ENCODE measurements around the gene IGFBP4. TPM values are rescaled to one million over a fixed set of nuclear protein-coding genes. Genes with fewer than 3 reads are reported as not detected.

IGFBP4 gene
- total RNA-seq, 3 donors from 2014 or later (not counting 1 experiment from before 2014, with no cell fraction given): 2.1 to 8.1 (median 2.8) TPM

DNA sequence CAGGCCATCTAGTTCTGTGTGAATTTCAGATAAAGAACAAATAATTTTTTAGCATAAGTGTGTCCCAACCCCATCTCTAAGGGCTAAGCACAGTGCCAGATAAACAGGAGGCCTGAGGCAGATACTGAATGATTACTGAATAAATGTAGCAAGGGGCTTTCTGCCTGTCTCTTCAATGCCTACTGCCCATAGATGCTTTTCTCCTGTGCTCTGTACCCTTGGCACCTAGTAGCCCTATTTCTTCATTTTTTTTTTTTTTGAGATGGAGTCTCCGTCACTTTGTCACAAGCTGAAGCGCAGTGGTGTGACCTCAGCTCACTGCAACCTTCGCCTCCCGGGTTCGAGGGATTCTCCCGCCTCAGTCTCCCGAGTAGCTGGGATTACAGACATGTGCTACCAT, 25.3 kb downstream of the IGFBP4 start:
- Mint-ChIP-seq H3K27me3 (ENCODE audit: low read depth in 2 of 2) (peaks cover 0 to 8% of the 10 kb centered on the region in 2 donors), H3K9me3 (no peaks in the 10 kb centered on the region)
- TF ChIP-seq, protein P1, sequence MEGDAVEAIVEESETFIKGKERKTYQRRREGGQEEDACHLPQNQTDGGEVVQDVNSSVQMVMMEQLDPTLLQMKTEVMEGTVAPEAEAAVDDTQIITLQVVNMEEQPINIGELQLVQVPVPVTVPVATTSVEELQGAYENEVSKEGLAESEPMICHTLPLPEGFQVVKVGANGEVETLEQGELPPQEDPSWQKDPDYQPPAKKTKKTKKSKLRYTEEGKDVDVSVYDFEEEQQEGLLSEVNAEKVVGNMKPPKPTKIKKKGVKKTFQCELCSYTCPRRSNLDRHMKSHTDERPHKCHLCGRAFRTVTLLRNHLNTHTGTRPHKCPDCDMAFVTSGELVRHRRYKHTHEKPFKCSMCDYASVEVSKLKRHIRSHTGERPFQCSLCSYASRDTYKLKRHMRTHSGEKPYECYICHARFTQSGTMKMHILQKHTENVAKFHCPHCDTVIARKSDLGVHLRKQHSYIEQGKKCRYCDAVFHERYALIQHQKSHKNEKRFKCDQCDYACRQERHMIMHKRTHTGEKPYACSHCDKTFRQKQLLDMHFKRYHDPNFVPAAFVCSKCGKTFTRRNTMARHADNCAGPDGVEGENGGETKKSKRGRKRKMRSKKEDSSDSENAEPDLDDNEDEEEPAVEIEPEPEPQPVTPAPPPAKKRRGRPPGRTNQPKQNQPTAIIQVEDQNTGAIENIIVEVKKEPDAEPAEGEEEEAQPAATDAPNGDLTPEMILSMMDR (IDR thresholded peaks at IDR 0.05): no peak

DNA sequence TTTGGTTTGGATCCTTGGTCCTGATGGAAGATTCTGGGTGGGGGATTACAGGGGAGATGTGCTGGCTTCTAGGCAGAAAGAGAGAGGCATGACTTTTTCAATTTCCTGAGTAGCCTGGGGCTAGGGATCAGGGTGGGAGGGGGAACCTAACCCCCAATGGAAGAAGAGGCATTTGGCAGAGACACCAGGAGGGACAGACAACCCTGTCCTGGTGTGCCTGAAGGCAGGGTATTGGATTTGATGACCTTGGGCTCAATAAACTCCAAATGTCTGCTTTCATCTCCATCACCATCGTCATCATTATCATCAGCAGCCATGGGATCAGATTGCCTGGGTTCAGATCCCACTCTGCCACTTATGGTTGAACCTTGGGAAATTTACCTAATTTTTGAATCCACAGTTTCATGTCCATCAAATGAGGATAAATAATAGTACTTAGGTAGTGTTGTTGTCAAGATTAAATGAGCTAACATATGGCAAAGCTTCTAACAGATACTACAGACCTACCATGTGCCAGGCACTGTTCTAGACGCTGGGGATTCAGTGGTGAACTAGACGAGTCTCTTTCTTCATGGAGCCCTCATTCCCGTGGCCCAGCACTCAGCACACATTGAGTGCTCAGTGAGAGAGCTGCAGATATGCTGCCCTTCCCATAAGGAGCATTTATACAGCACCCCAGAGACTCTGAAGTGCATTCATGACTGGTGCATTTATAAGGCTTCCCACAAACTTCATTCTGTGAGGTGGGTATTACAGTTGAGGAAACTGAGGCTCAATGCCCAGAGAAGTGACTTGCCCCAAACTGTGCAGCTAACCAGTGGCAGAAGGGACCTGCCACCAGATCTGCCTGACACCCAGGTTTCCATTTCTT, 26.8 kb downstream of the IGFBP4 start:
- no peak overlapping the region for H3K27ac Mint-ChIP-seq
- no peak for ATAC-seq
- 89% methylated on average over 4 of the region's 4 CpGs for WGBS (ENCODE audit: insufficient coverage)

More for the DNA sequence above, 25.3 kb downstream of the IGFBP4 start:
- Mint-ChIP-seq H3K27ac (no peak overlapping the region), H3K4me3 (no peak overlapping the region), H3K4me1 (no peaks in the 10 kb centered on the region), H3K36me3 (no peaks in the 10 kb centered on the region)
- no peaks in the 10 kb centered on the region for H3K27me3 ChIP-seq (ENCODE audit: control insufficient read depth, insufficient read depth, low read length)
- H3K27ac ChIP-seq (ENCODE audit: low read length): no peak overlapping the region
- 95% methylated on average over 7 of the region's 7 CpGs for WGBS (ENCODE audit: insufficient coverage)
- ATAC-seq: no peak
- intact Hi-C loops (cut with micrococcal nuclease): no loop called here
- H3K4me1 ChIP-seq (ENCODE audit: control insufficient read depth, insufficient read depth, low read length): no peaks in the 10 kb centered on the region
- H3K9me3 ChIP-seq (ENCODE audit: control insufficient read depth, insufficient read depth, low read length): no peaks in the 10 kb centered on the region
- H3K36me3 ChIP-seq (ENCODE audit: control insufficient read depth, insufficient read depth, low read length): no peaks in the 10 kb centered on the region
- H3K4me3 ChIP-seq (ENCODE audit: low read length): no peak overlapping the region
- DNase-seq: no peak

DNA sequence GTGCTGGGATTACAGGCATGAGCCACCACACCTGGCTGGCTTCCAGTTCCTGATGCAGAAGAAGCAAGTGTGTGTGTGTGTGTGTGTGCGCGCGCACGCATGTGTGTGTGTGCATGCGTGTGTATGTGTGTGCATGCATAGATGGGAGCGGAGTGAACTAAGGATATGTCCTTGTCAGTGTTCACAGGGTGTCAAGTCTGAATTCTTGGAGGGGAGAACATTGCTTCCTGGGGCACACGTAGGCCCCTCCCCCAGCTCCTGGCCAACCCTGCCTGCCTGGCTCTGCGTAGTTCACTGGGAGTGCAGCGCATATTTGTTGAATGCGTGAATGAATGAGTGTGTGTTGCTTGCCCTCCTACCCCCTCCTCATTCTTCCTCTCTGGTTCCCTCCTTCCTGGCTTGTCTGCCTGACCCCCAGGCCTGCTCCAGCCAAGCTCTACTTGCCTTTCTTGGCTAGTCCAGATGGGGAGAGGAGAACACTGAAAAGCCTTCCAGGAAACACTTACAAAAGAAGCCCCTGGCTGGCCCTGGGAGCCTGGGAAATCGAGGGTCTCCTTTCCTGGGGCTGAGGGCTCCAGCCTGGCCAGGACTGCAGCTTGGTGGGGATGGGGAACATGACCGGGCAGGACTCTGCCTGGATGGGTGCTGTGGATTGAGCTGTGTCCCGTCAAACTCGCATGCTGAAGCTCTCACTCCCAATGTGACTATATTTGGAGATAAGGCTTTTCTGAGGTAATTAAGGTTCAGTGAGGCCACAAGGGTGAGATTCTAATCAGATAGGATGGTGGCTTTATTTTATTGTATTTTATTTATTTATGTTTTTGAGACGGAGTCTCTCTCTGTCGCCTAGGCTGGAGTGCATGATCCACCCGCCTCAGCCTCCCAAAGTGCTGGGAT, 27.9 kb downstream of the IGFBP4 start:
- no peak overlapping the region for H3K27ac Mint-ChIP-seq
- peaks cover 0 to 8% of the 10 kb centered on the region in 2 donors for H3K4me1 Mint-ChIP-seq
- intact Hi-C loops (cut with micrococcal nuclease): no loop called here

More for the DNA sequence above, 26.8 kb downstream of the IGFBP4 start:
- no peak overlapping the region for H3K4me3 Mint-ChIP-seq
- peaks cover 0 to 6% of the 10 kb centered on the region in 2 donors for H3K27me3 Mint-ChIP-seq (ENCODE audit: low read depth in 2 of 2)
- H3K4me1 Mint-ChIP-seq: peaks cover 0 to 5% of the 10 kb centered on the region in 2 donors
- no peaks in the 10 kb centered on the region for H3K4me1 ChIP-seq (ENCODE audit: control insufficient read depth, insufficient read depth, low read length)
- no peaks in the 10 kb centered on the region for H3K36me3 Mint-ChIP-seq
- no peaks in the 10 kb centered on the region for H3K36me3 ChIP-seq (ENCODE audit: control insufficient read depth, insufficient read depth, low read length)
- no peaks in the 10 kb centered on the region for H3K9me3 ChIP-seq (ENCODE audit: control insufficient read depth, insufficient read depth, low read length)
- H3K27me3 ChIP-seq (ENCODE audit: control insufficient read depth, insufficient read depth, low read length): no peaks in the 10 kb centered on the region
- no peak for DNase-seq
- intact Hi-C loops (cut with micrococcal nuclease): no loop called here
- H3K4me3 ChIP-seq (ENCODE audit: low read length): no peak overlapping the region
- H3K9me3 Mint-ChIP-seq: no peaks in the 10 kb centered on the region
- H3K27ac ChIP-seq (ENCODE audit: low read length): no peak overlapping the region
- TF ChIP-seq, protein P1 (IDR thresholded peaks at IDR 0.05): no peak

More for the DNA sequence above, 27.9 kb downstream of the IGFBP4 start:
- Histone ChIP-seq H3K4me3 (ENCODE audit: low read length) (no peak overlapping the region), H3K4me1 (ENCODE audit: control insufficient read depth, insufficient read depth, low read length) (peaks cover 6% of the 10 kb centered on the region), H3K9me3 (ENCODE audit: control insufficient read depth, insufficient read depth, low read length) (no peaks in the 10 kb centered on the region), H3K27me3 (ENCODE audit: control insufficient read depth, insufficient read depth, low read length) (no peaks in the 10 kb centered on the region), H3K36me3 (ENCODE audit: control insufficient read depth, insufficient read depth, low read length) (no peaks in the 10 kb centered on the region), H3K27ac (ENCODE audit: low read length) (no peak overlapping the region)
- no peak for ATAC-seq
- Mint-ChIP-seq H3K36me3 (no peaks in the 10 kb centered on the region), H3K9me3 (no peaks in the 10 kb centered on the region), H3K27me3 (ENCODE audit: low read depth in 2 of 2) (peaks cover 0 to 6% of the 10 kb centered on the region in 2 donors), H3K4me3 (no peak overlapping the region)
- WGBS (ENCODE audit: insufficient coverage): 88% methylated on average over 13 of the region's 17 CpGs
- TF ChIP-seq, protein P1 (IDR thresholded peaks at IDR 0.05): no peak
- DNase-seq: no peak
